ENCODE results near the gene PTAR1. TPM values are rescaled to one million over a fixed set of nuclear protein-coding genes. Genes with fewer than 3 reads are reported as not detected.

Gene PTAR1
- total RNA-seq, 1 donor from 2014 or later: 76.8 TPM

DNA sequence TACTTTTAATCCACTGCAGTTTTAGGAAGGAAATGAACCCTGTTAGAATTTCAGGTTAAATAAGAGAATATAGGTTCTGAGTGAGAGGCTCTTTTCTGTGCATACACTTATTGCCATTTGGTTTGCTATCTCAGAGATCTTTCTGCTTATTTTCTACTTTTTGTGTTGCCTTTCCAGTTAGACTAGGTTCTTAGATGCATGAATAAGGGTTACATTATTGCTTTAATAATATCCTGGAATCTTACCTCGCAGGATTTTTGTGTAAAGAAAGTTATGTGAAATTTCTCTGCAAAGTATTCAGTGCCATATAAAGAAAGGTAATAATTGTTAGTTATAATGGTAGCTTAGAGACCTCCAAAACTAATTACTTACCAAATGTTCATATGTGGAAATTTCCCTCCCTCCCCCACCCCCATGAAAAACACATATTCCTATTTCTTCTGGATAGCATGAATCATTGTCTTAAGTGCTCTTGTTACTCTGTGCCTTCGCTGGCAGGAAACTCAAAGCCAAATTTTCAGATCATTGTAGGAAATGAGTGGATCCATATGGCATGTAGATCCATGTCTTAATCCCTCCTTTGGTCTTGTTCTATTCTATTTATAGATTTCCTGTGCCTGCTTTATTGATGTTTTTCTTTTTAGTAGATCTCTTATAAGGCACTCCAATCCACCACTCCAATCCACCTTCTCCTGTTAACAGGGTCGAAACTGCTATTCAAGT is 84.9 kb downstream of the PTAR1 start:
- Histone ChIP-seq H3K79me2 (ENCODE audit: insufficient read depth, low read length) (peaks cover 8% of the 10 kb centered on the region), H4K20me1 (ENCODE audit: insufficient read depth, low read length) (peaks cover 6% of the 10 kb centered on the region), H3K4me2 (ENCODE audit: low read length) (peak overlapping the region; percentile 72), H3K36me3 (ENCODE audit: insufficient read depth, low read length) (no peaks in the 10 kb centered on the region), H3K9ac (ENCODE audit: low read length) (no peak overlapping the region), H3K27me3 (ENCODE audit: insufficient read depth, low read length) (no peaks in the 10 kb centered on the region), H2AFZ (ENCODE audit: low read depth, low read length) (peak overlapping the region; percentile 28), H3K9me3 (ENCODE audit: insufficient read depth, low read depth, low read length) (no peaks in the 10 kb centered on the region), H3K4me3 (ENCODE audit: insufficient read depth, low read depth, low read length) (no peak overlapping the region), H3K27ac (ENCODE audit: low read depth, low read length) (no peak overlapping the region), H3K4me1 (ENCODE audit: insufficient read depth, low read length) (peaks cover 17% of the 10 kb centered on the region)
- H3K27ac Mint-ChIP-seq (ENCODE audit: unreplicated experiment): peak overlapping the region; percentile 27
- DNase-seq (ENCODE audit: low read depth): peak; percentile 91
- H3K9me3 Mint-ChIP-seq (ENCODE audit: unreplicated experiment): no peaks in the 10 kb centered on the region
- peak; percentile 93 for FAIRE-seq
- TF ChIP-seq EZH2 (IDR thresholded peaks at IDR 0.05; ENCODE audit: insufficient read depth, low read length): no peak
- TF ChIP-seq, protein P1, sequence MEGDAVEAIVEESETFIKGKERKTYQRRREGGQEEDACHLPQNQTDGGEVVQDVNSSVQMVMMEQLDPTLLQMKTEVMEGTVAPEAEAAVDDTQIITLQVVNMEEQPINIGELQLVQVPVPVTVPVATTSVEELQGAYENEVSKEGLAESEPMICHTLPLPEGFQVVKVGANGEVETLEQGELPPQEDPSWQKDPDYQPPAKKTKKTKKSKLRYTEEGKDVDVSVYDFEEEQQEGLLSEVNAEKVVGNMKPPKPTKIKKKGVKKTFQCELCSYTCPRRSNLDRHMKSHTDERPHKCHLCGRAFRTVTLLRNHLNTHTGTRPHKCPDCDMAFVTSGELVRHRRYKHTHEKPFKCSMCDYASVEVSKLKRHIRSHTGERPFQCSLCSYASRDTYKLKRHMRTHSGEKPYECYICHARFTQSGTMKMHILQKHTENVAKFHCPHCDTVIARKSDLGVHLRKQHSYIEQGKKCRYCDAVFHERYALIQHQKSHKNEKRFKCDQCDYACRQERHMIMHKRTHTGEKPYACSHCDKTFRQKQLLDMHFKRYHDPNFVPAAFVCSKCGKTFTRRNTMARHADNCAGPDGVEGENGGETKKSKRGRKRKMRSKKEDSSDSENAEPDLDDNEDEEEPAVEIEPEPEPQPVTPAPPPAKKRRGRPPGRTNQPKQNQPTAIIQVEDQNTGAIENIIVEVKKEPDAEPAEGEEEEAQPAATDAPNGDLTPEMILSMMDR (IDR thresholded peaks at IDR 0.05; ENCODE audit: insufficient read depth, low read depth, low read length): no peak
- no peaks in the 10 kb centered on the region for H3K36me3 Mint-ChIP-seq (ENCODE audit: low read depth, unreplicated experiment)
- peaks cover 11% of the 10 kb centered on the region for H3K4me1 Mint-ChIP-seq (ENCODE audit: low read depth, unreplicated experiment)
- peaks cover 5% of the 10 kb centered on the region for H3K27me3 Mint-ChIP-seq (ENCODE audit: low read depth, unreplicated experiment)
- H3K4me3 Mint-ChIP-seq (ENCODE audit: unreplicated experiment): no peak overlapping the region

DNA sequence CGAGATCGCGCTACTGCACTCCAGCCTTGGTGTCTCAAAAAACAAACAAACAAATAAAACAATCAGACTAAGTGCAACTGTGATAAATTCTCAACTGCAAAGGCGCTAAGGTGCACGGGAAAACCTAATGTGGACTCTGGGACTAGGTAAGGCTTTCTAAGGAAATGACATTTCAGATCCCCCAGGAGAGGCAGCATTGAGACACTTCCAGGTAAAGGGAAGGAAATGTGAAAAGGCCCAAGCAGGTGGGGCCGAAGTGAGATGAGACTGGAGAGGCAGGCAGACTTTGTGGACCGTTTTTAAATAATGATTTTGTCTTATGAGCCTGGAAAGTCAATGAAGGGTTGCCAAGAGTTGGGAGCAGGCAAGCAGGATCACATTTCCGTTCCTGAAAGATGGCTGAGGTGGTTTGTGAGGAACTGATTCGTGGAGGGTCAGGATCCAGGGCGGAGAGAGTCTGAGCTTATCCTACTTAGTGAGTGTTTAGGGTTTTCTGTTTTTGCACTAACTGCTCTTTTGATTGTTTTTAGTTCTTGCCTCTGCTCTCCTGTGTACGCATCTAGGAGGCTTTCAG is 85.6 kb downstream of the PTAR1 start:
- Histone ChIP-seq H3K79me2 (ENCODE audit: insufficient read depth, low read length) (peaks cover 8% of the 10 kb centered on the region), H3K4me2 (ENCODE audit: low read length) (peak overlapping the region; percentile 72), H4K20me1 (ENCODE audit: insufficient read depth, low read length) (peaks cover 6% of the 10 kb centered on the region), H3K27ac (ENCODE audit: low read depth, low read length) (peak overlapping the region; percentile 2), H3K4me1 (ENCODE audit: insufficient read depth, low read length) (peaks cover 17% of the 10 kb centered on the region), H2AFZ (ENCODE audit: low read depth, low read length) (peak overlapping the region; percentile 28), H3K9me3 (ENCODE audit: insufficient read depth, low read depth, low read length) (no peaks in the 10 kb centered on the region), H3K4me3 (ENCODE audit: insufficient read depth, low read depth, low read length) (no peak overlapping the region), H3K27me3 (ENCODE audit: insufficient read depth, low read length) (no peaks in the 10 kb centered on the region), H3K9ac (ENCODE audit: low read length) (no peak overlapping the region), H3K36me3 (ENCODE audit: insufficient read depth, low read length) (no peaks in the 10 kb centered on the region)
- no peak for DNase-seq (ENCODE audit: low read depth)
- Mint-ChIP-seq H3K4me3 (ENCODE audit: unreplicated experiment) (no peak overlapping the region), H3K27me3 (ENCODE audit: low read depth, unreplicated experiment) (peaks cover 5% of the 10 kb centered on the region), H3K9me3 (ENCODE audit: unreplicated experiment) (no peaks in the 10 kb centered on the region), H3K4me1 (ENCODE audit: low read depth, unreplicated experiment) (peaks cover 11% of the 10 kb centered on the region), H3K36me3 (ENCODE audit: low read depth, unreplicated experiment) (no peaks in the 10 kb centered on the region), H3K27ac (ENCODE audit: unreplicated experiment) (peak overlapping the region; percentile 27)
- TF ChIP-seq EZH2 (IDR thresholded peaks at IDR 0.05; ENCODE audit: insufficient read depth, low read length): no peak
- TF ChIP-seq, protein P1 (IDR thresholded peaks at IDR 0.05; ENCODE audit: insufficient read depth, low read depth, low read length): no peak
- FAIRE-seq: no peak

DNA sequence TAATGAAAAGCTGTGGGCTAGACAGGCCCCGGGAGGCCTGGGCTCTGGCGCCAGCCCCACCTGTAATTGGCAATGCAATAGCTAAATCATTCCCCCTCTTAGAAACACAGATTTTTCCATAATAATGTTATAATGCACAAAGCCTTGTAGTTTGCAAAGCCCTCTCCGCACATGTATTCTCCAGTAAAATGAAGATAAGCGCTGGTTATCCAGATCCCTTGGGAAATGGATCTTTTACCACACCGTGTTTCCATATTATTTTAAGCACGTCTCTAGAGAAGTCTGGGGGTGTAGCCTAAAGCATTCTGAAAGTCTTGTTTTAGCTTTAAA is 86.5 kb downstream of the PTAR1 start:
- FAIRE-seq (no peak), DNase-seq (ENCODE audit: low read depth) (no peak)
- Mint-ChIP-seq H3K27me3 (ENCODE audit: low read depth, unreplicated experiment) (peaks cover 5% of the 10 kb centered on the region), H3K9me3 (ENCODE audit: unreplicated experiment) (no peaks in the 10 kb centered on the region), H3K36me3 (ENCODE audit: low read depth, unreplicated experiment) (no peaks in the 10 kb centered on the region), H3K4me3 (ENCODE audit: unreplicated experiment) (peak overlapping the region; percentile 80), H3K4me1 (ENCODE audit: low read depth, unreplicated experiment) (peaks cover 11% of the 10 kb centered on the region), H3K27ac (ENCODE audit: unreplicated experiment) (peak overlapping the region; percentile 47)
- H3K4me2 ChIP-seq (ENCODE audit: low read length): peak overlapping the region; percentile 98
- H2AFZ ChIP-seq (ENCODE audit: low read depth, low read length): peak overlapping the region; percentile 94
- H3K4me1 ChIP-seq (ENCODE audit: insufficient read depth, low read length): peaks cover 17% of the 10 kb centered on the region
- H3K4me3 ChIP-seq (ENCODE audit: insufficient read depth, low read depth, low read length): peak overlapping the region; percentile 77
- H3K9ac ChIP-seq (ENCODE audit: low read length): peak overlapping the region; percentile 82
- peaks cover 8% of the 10 kb centered on the region for H3K79me2 ChIP-seq (ENCODE audit: insufficient read depth, low read length)
- H3K27me3 ChIP-seq (ENCODE audit: insufficient read depth, low read length): no peaks in the 10 kb centered on the region
- peaks cover 6% of the 10 kb centered on the region for H4K20me1 ChIP-seq (ENCODE audit: insufficient read depth, low read length)
- peak overlapping the region; percentile 66 for H3K27ac ChIP-seq (ENCODE audit: low read depth, low read length)
- no peaks in the 10 kb centered on the region for H3K9me3 ChIP-seq (ENCODE audit: insufficient read depth, low read depth, low read length)
- H3K36me3 ChIP-seq (ENCODE audit: insufficient read depth, low read length): no peaks in the 10 kb centered on the region
- TF ChIP-seq, protein P1 (IDR thresholded peaks at IDR 0.05; ENCODE audit: insufficient read depth, low read depth, low read length): no peak
- no peak for TF ChIP-seq EZH2 (IDR thresholded peaks at IDR 0.05; ENCODE audit: insufficient read depth, low read length)

Measured in astrocyte (in vitro differentiated cells and primary cell).